GM10248 (cell line): ENCODE measurements around the gene NKAIN4.

Experiments
- CTCF ChIA-PET: fragments of 300-600 bp; sonication (Branson Sonifier 250); formaldehyde crosslinking; extraction: SDS; loops from one replicate; lab custom pipeline; 2021; ENCODE audit warnings: antibody characterized with exemption; lab: Yijun Ruan, JAX
- POLR2A ChIA-PET: fragments of 350-650 bp; sonication (Branson Sonifier 250); formaldehyde crosslinking; extraction: SDS; loops from one replicate; lab custom pipeline; 2020; ENCODE audit warnings: antibody characterized with exemption; lab: Yijun Ruan, JAX
- DNase-seq: peaks from one replicate; pipeline ENCODE4 v3.0.0; 2012; ENCODE audit errors: extremely low spot score
- TF ChIP-seq, protein P1 (sequence below): IDR thresholded peaks from 2 replicates; pipeline ENCODE4 v1.5.1; 2012; ENCODE audit warnings: mild to moderate bottlenecking, low read depth; ENCODE audit errors: extremely low read depth, missing control alignments, control extremely low read depth

The NKAIN4 gene

DNA sequence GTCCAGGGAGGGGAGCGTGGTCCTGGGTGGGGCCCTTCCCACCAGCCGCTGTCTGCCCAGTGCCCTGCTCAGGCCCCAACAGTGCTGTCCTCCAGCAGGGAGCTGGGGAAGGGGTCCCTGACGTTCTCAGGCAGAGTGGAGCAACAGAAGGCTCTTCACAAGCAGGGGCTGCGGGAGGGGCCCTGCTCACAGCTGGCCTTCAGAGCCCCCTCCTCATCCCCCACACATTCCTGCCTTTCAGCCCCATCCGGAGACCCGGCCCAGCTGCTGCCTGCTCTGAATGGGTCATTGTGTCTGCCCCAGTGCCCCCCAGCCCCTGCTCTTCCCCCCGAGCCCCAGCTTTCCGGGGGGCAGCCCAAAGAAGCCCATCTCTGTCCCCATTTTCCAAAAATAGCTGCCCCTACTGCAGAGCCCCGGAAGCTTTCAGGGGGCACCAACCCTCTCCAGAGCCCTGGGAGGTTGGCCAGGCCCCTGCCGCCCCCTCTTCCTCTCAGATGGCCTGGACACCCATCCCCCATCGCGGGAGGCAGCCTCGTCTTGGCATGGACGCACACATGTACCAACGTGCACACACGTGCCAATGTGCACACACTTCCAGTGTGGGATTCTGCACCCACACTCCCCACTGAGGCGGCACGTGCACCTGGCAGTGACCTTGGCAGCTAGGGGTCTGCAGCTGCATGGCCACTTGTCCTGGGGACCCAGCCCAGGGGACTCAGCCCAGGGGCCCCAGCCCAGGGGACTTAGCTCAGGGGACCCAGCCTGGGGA lies 42.5 kb upstream of the NKAIN4 start:
- ChIA-PET CTCF (interaction anchor here (1.5 kb wide), 1 partner anchor 13 kb away, joined by 5 read pairs; no protein-coding TSS in a partner anchor), POLR2A (interaction anchor here (0.7 kb wide), 1 partner anchor 14 kb away, joined by 3 read pairs; no protein-coding TSS in a partner anchor)
- TF ChIP-seq, protein P1, sequence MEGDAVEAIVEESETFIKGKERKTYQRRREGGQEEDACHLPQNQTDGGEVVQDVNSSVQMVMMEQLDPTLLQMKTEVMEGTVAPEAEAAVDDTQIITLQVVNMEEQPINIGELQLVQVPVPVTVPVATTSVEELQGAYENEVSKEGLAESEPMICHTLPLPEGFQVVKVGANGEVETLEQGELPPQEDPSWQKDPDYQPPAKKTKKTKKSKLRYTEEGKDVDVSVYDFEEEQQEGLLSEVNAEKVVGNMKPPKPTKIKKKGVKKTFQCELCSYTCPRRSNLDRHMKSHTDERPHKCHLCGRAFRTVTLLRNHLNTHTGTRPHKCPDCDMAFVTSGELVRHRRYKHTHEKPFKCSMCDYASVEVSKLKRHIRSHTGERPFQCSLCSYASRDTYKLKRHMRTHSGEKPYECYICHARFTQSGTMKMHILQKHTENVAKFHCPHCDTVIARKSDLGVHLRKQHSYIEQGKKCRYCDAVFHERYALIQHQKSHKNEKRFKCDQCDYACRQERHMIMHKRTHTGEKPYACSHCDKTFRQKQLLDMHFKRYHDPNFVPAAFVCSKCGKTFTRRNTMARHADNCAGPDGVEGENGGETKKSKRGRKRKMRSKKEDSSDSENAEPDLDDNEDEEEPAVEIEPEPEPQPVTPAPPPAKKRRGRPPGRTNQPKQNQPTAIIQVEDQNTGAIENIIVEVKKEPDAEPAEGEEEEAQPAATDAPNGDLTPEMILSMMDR = no peak
- no peak for DNase-seq

DNA sequence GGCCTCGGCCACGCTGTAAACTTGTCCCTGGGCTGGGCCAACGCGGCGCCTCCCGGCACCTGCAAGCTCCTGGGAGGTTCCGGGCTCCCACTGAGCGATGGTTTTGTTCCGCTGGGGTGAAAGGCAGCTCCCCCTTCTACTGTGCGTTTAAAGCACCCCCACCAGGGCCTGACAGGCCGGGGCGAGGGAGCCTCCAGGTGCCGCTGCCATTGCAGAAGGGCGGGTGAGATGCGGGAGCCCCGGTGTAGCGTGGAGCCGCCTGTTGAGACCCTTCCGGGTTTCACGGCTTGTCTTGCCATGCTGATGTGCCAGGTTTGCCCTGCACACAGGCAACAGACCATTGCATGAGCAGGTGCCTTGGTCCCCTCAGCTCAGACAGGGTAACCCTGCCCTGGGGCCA lies 41.6 kb upstream of the NKAIN4 start:
- DNase-seq = no peak
- CTCF ChIA-PET = interaction anchor here (1.3 to 1.5 kb wide), 2 partner anchors 9 to 85 kb away, joined by 3 to 4 read pairs; no protein-coding TSS in a partner anchor
- TF ChIP-seq, protein P1 = no peak
- POLR2A ChIA-PET = no interaction called here

DNA sequence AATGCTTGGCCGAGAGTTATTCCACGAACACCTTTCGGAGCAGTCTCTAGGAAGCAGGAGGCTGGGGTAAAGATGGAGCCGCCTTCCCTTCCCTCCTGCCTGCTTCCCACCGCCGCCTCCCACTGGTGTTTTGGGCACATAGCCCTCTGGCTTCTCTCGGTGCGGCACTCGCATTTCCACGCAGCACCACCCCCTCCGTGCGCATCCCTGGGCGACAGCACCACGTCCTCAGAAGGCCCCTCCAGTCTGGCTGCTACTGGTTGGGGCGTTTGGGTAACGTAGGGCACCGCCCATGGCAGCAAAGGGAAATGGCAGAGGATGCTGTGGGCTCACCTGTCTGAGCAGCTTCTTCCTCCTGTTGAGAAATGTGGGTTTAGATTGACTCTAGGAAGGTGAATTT lies 41.2 kb upstream of the NKAIN4 start:
- DNase-seq = no peak
- POLR2A ChIA-PET = no interaction called here
- CTCF ChIA-PET = interaction anchor here (1.3 to 1.6 kb wide), 3 partner anchors 9 to 86 kb away, joined by 3 to 9 read pairs (median 4); no protein-coding TSS in a partner anchor
- TF ChIP-seq, protein P1 = no peak

DNA sequence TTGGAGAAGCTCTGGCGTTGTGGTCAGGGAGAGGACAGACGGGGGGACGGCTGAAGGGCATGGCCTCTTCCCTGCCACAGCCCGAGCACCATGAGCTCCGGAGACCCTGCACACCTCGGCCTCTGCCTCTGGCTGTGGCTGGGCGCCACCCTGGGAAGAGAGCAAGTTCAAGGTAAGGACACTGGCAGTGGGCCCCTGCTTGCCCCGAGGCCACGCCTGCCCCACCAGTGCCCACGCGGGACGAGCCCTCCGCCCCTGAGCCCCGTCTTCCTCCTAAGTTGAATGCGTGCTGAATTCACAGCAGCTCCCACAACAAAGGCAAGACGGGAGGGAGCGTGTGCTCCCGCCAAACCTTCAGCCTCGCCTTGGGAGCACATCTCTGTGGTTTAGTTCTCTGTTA lies 40.8 kb upstream of the NKAIN4 start:
- TF ChIP-seq, protein P1 = no peak
- ChIA-PET CTCF (interaction anchor here (1.3 to 1.6 kb wide), 3 partner anchors 8 to 86 kb away, joined by 3 to 9 read pairs (median 4); no protein-coding TSS in a partner anchor), POLR2A (no interaction called here)
- no peak for DNase-seq

DNA sequence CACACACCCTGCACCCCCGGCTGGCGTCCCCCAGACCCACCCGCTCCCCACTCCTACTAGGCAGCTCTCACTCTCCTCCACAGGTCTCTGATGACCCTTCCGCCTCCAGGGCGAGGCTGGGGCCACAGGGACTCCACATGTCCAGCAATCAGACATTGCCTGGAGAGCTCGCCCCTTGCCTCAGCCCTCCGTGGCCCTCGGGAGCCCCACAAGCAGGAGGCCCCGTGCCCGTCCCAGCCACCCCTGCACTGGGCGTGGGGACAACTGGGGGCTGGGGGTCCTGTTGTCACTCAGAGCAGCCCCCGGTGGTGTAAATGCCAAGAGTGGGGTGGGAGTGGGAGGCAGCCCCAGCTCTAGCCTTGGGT lies 40.3 kb upstream of the NKAIN4 start:
- no peak for DNase-seq
- ChIA-PET CTCF (interaction anchor here (1.3 to 1.6 kb wide), 3 partner anchors 8 to 87 kb away, joined by 3 to 9 read pairs (median 4); no protein-coding TSS in a partner anchor), POLR2A (no interaction called here)
- TF ChIP-seq, protein P1 = no peak

DNA sequence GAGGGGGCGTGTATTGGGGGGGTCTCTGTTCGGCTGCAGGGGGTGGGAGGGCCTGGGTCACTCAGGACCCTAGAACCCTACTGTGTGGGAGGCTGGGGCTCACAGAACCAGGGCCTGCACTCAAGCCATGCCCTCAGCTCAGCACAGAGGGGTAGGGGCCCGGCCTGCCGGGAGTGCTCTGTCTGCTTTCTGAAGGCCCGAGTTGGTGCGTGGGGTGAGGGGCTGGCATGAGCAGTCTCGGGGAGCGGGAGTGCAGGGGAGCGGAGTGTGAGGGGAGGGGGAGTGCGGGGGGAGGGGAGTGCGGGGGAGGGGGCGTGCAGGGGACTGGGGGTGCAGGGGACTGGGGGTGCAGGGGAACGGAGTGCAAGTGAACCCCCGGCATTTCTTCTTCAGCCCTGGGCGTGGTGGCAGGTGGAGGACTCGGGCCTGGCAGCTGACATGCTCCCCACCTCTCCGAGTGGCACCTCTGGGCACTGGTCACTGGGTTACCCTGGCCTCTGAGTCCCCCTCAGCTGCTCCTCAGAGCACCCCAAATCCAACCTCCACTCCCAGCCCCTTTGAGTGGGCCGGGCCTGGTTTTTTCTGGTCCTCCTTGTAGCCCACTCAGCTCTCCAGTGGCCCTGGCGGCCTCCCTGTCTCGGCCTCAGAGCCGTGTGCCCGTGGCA lies 39.7 kb upstream of the NKAIN4 start:
- CTCF ChIA-PET = interaction anchor here (1.6 kb wide), 1 partner anchor 15 kb away, joined by 9 read pairs; no protein-coding TSS in a partner anchor
- POLR2A ChIA-PET = interaction anchor here (0.6 kb wide), 1 partner anchor 668 kb away, joined by 3 read pairs; no protein-coding TSS in a partner anchor

More for the DNA sequence above, 39.7 kb upstream of the NKAIN4 start:
- TF ChIP-seq, protein P1 = no peak
- no peak for DNase-seq
